ENCODE results near the gene NAT14. TPM values are rescaled to one million over a fixed set of nuclear protein-coding genes. Genes with fewer than 3 reads are reported as not detected.

The NAT14 gene
- total RNA-seq, 1 experiment from 2014 or later: 26.1 TPM

DNA sequence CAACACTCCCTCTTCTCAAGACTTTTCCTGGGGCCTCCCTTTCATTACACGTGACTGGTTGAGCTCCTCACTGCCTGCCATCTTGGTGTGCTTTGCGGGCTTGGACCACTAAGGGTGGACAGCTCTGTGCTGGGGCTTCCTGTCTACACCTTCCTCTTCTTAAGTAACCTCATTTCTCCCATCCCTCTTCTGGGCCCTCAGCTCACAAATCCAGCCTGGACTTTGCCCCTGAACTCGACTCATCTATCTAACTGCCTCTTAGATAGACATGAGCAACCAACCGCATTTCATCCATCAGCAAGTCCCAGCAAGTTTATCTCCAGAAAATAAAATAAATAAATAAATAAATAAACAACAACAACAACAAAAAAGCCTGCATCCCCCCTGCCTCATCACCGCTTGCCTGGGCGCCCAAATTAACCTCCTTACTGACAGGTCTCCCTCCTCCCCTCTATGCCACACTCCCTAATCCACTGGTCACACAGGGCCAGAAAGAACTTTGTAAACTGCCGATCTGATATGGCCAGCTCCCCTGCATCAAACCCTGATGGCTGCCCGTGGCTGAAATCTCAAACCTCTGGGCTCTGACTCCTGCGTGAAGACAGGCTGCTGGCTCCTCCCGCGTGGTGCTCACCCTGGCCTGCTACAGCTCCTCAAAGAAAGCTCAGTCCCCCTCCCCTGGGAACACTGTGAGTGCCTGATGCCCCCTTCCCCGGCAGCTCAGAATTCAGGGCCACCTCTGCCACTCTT, 31.3 kb upstream of the NAT14 start:
- DNase-seq (ENCODE audit: low read depth): no peak

DNA sequence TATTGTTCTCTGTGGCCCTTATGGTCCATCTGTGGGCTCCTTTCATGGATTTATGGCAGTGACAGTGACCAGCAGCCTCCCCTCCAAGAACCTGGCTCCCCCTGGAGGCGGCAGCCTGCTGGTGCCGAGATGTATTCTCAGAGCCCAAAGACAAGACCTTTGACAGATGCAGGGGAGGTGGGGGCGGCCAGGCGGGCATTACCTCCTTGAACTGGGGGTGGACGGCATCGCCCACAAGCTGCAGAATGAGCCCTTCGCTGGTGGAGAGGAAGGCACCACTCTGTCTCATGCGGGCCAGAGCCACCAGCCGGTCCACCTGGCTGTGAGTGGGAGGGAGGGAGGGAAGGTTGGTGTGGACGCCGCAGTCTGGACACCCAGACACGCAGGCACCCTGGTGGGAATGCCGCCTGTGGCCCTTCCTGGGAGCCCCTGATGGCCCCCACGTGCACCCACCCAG, 30.2 kb upstream of the NAT14 start:
- DNase-seq (ENCODE audit: low read depth): peak; percentile 44

DNA sequence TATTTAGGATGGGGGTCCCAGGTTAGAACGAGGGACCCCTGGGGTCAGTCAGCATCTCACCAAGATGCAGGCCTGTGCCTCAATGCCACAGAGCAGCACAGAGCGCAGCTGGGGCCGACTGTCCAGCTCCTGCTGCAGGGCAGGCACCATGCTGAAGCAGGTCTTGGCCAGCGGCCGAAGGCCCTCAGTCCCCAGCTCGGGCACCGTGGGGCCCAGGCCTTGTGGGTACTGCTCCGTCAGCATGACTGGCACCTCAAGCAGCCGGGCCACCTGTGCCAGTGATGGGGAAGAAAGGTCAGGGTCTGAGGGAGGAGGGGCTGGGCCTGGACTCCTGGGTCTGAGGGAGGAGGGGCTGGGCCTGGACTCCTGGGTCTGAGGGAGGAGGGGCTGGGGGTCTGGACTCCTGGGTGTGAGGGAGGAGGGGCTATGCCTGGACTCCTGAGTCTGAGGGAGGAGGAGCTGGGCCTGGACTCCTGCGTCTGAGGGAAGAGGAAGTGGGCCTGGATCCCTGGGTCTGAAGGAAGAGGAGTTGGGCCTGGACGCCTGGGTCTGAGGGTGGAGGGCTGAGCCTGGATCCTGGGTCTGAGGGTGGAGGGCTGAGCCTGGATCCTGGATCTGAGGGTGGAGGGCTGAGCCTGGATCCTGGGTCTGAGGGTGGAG, 29.3 kb upstream of the NAT14 start:
- DNase-seq (ENCODE audit: low read depth): no peak

DNA sequence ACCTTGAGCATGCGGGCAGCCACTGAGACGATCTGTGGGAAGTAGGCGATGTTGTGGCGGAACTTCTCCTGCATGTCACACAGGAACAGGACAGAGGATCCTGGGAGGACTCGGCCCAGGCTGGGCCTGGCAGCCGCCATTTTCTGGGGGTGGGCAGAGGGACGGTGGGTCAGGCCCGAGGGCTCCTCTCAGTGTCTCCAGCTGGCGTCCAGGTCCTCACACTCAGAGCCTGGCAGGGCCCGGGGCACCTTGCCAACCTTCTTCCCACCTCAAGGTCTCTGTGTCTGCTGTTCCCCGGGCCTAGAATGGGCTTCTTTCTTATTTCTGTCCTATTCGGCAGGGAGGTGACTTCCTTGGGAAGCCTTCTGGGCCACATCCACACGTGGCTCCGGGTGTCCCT, 28.6 kb upstream of the NAT14 start:
- DNase-seq (ENCODE audit: low read depth): no peak

DNA sequence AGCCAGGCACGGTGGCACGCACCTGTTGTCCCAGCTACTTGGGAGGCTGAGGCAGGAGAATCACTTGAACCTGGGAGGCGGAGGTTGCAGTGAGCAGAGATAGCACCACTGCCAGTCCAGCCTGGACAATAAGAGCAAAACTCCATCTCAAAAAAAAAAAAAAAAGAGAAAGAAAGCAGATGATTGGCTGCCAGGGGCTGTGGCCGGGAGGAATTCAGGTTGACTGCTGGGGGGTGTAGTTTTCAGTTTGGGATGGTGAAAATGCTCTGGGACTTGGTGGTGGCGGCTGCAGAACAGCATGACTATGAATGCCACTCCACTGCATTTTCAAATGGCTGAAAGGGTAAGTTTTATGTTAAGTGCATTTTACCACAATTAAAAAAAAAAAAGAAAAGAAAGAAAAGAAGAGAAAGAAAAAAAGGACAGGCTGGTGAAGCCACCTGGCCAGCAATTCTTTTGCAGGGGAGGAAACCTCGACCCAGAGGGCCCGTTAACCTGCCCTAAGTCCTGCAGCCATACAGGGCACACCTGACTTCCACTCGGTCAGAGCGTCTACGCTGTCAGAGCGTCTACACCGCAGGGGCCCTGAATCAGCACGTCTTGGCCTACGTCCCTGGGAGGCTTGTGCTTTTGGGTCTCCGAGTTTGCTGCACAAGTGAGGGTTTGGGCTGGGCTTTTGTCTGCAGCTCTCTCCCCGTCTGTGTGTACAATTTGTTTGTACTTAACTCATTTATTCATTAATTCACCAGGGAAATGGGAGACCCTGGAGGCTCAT, 27.1 kb upstream of the NAT14 start:
- no peak for DNase-seq (ENCODE audit: low read depth)

DNA sequence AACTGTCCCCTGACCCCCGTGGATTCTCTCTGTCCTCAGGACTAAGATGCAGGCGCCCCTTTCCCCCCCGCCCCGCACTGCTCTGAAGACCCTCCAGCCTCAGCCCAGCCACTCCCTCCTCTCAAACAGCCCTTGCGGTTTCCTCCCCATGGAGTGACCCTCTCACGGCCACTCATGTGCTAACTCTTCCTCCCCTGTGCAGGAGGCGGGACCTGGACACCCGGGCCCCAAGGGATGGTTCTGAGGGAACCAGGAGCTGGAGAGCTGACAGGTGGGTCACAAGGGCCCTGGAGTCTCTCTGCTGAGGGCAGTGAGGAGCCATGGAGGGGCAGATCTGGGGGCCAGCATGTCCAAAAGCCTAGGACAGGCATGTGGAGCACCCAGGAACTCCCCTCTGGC, 25.4 kb upstream of the NAT14 start:
- DNase-seq (ENCODE audit: low read depth): no peak

DNA sequence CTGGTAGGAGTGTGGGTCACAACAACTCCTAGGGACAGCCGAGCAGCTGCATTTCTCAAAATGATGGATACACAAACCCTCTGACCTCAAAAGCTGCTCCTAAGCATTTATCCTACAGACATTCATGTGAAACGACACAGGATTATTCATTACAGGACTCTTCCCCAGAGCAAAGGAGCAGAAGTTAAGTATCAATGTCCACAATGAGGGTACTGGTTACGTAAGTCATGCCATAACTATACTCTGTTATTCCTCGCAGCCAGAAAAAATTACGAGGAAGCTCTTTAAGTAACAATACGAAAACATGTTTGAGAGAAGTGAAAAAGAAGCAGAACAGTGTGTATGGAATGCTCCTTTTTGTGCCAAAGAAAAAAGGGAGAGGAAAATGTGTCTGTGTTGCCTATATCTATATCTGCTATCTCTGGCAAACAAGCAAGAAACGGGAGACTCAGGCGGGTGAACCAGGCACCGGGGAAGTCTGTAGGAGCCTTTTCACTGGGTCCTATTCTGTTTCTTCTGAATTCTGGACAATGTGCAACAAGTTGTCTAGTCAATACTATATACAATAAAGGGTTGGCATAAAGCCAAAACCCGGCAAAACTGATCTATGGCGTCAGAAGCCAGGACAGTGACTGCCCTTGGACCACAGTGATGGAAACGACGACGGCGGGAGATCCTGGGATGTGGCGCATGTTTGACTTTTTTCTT, 24.9 kb upstream of the NAT14 start:
- DNase-seq (ENCODE audit: low read depth): no peak

DNA sequence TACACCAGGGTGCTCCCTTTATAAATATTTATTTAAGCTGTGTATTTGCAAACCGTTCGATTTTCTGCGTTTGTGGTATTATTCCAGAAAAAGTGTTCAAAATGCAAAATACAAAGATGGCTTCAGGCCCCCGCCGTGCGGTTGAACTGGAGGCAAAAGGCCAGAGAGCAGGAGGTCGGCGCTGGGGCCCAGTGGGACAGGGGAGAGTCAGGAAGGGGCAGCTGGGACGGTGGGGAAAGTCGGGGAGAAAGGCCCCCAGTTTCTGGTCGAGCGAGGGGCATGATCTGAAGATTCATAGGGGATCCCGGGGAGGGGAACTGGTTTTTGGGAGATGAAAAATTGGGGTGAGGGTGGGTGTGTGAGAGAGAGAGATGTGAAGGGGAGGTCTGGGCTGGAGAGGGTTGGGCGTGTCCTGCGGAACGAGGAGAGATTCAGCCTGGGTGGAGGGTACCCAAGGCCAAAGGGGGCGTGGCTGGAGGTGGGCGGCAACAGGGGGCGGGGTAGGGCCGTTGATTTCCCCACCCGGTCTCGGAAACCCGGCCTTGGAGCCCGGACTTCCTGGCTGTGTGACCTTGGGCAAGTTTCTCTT, 24.2 kb upstream of the NAT14 start:
- DNase-seq (ENCODE audit: low read depth): peak; percentile 52

DNA sequence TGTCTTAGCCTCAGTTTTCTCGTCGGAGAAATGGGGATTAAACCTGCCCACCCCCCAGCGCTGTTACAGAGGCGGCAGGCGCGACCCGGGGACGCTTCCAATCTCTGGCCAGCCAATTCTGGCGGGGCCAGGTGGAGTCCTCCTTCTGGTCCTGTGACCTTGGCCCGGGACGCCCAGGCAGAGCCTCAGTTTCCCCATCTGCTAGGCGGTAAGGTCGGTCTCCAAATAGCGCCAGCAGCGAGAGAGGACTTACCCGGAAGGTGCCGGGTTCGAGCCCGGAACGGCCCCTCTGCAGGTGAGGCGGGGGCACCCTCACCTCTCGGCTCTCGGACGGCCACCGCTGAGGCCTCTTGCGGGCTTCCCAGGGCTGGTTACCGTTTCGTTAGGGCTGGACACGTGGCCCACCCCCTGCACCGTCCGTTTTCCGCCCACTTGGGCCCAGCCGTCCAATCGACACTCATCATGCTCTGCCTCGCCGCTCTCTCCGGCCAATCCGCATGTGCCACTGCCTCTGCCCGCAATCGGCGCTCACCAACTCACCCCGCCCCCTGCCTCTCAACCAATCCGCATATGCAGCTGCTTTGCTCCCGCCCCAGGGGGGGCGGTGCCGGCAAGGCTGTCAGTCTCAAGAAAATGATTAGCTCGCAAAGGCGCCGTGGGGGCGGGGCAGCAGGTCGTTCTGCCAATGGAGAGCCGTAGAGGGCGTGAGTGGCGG, 23.6 kb upstream of the NAT14 start, which contains the start of gene ISOC2:
TSS of gene ISOC2 (minus strand) at position 384 of the 715 bp plus-strand sequence. CDS start 5,156 bp downstream, outside the sequence.
- peak; percentile 99 for DNase-seq (ENCODE audit: low read depth)

DNA sequence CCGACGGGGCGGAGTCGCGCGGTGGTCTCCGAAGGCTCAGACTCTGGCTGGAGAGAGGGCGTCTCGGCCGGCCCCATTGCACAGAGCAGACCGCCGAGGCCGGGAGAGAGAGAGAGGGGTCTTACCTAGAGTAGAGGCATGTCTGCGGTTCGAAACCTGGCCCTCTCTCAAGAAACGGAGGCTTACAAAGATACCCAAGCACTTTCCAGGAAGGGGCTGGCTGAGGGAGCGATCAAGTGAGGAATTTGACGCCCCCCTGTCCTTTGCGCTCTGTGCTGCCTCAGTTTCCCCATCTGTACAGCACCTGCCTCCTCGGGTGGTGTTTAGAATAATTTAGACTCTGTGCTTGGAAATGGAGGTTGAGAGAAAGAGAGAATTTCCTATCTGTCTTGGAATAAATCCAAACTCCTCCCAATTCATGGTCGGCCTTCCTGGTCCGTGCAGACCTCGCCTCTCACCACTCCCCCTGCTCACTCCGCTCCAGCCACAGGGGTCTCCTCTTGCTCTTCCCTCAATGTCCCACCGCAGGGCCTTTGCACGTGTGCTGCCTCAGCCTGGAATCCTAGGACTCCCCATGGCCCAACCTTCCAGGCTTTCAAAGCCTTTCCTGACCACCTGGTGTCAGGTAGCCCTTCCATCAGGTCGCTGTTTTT, 22.9 kb upstream of the NAT14 start:
- peak; percentile 44 for DNase-seq (ENCODE audit: low read depth)

DNA sequence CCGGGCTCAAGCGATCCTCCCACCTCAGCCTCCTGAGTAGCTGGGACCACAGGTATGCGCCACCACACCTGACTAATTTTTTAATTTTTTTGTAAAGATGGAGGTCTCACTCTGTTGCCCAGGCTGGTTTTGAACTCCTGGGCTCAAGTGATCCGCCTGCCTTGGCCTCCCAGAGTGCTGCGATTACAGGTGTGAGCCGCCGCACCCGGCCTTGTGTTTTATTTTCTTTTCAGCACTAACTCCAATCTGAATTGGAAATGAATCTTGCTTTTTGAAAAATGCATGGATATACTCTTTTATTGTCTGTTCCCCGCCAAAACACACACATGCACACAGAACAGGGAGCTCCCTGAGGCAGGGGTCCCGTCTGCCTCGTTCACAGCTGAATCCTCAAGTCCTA, 22.3 kb upstream of the NAT14 start:
- no peak for DNase-seq (ENCODE audit: low read depth)

DNA sequence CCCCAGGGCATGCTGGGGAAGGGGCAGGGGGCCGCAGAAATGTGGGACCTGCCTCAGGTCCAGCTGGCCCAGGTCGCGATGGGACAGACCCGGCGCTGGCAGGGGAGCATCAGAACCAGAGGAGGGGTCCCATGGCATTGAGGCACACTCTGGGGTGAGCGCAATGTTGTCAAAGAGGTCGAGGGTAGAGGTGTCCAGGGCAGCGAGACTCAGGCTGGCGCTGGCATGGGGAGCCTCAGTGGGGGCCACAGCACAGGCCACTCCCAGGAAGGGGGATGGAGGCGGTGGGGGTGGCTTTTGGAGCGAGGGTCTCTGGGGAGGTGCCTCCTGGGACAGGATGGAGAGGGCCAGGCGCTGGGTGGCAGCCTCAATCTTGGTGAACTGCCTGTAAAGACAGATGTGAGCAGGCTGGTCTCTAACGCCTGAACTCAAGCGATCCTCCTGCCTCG, 21.4 kb upstream of the NAT14 start:
- no peak for DNase-seq (ENCODE audit: low read depth)

DNA sequence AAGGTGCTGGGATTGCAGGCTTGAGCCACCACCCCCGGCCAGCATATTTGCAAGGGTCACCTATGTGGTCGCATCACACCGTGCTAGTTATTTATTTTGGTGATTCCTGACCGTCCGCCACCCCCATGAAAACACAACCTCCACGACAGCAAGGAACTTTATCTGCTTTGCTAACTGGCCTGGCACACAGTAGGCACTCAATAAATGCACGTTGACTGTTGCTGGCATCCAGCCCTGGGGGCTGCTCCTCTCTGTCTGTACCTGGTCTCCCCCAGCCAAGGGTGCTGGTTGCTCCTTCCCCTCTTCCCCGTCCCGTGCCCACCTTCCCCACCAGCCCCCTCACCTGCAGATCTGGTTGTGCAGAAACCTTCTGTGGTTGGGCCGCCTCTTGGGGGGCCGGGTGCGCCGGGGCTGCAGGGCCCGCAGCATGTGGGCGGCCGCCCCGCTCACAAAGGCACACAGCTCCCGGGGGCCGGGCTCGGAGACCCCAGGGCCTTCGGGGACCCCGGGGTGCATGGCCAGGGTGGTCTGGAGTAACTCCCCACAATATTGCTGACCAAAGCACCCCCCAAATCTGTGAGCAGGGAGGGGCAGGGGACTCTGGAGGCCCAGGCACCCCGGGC, 20.8 kb upstream of the NAT14 start:
- no peak for DNase-seq (ENCODE audit: low read depth)

DNA sequence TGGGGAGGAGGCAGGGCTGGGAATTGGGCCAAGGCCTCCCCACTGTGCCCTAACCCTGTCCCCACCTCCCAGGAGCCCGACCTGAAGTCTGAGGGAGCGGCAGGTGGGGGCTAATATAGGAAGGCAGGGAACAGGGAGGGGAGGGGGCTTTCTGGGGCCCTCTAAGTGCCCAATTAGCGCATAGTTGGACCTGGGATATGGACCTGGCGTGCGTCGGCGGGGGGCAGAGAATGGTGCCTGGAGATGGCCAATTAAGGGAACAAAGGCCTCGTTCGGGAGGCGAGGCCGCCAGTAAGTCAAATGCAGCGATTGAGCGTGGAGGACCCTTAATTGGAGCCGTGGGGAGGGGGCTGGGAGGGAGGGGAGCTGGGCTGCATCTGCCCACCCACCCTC, 20.3 kb upstream of the NAT14 start, which contains the start of gene C19orf85:
TSS of gene C19orf85 (minus strand) at position 90 of the 393 bp plus-strand sequence. CDS start 197 bp downstream, outside the sequence.
- DNase-seq (ENCODE audit: low read depth): no peak

DNA sequence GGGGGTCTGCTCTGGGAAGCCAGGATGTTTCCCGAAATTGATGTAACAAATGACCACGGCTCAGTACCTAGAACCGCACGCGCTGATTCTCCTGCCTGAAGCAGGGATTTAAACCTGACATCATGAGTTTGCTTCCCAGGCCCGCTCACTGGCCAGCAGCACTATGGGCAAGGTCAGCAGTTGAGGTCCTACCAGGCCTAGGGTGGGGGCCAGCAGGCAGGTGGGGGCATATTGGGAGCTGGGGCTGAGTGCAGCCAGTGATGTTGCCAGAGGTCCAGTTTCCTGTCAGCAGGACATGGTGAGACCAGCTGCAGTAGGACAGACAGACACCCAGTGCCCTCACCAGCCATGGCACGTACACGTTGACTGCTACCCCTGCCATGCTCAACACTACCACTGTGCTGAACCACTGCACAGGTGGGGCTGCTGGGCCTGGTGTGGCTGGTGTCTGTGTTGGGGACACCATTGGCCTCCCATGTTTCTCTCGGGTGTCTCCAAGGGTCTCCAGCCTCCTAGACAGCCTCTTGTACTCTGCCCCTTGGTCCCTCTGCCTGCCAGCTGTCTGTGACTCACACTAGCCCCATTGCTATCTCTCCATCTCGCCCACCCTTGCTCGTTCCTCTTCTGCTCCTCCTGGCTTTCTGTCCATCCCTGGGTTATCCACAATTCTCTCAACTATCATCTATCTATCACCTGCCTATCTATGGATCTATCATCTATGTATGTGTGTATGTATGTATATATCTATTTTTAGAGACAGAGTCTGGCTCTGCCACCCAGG, 19.3 kb upstream of the NAT14 start:
- DNase-seq (ENCODE audit: low read depth): no peak

DNA sequence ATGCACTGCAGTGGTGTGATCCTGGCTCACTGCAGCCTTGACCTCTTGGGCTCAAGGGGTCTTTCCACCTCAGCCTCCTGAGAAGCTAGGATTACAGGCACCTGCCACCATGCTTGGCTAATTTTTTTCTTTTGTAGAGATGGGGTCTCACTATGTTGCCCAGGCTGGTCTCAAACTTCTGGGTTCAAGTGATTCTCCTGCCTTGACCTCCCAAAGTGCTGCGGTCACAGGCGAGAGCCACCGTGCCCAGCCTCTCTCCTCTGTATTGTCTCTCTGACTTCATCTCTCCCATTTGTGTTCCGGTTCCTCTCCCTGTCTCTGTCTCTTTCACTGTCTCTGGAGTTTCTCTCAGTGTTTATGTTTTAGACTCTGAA, 18.8 kb upstream of the NAT14 start:
- no peak for DNase-seq (ENCODE audit: low read depth)

DNA sequence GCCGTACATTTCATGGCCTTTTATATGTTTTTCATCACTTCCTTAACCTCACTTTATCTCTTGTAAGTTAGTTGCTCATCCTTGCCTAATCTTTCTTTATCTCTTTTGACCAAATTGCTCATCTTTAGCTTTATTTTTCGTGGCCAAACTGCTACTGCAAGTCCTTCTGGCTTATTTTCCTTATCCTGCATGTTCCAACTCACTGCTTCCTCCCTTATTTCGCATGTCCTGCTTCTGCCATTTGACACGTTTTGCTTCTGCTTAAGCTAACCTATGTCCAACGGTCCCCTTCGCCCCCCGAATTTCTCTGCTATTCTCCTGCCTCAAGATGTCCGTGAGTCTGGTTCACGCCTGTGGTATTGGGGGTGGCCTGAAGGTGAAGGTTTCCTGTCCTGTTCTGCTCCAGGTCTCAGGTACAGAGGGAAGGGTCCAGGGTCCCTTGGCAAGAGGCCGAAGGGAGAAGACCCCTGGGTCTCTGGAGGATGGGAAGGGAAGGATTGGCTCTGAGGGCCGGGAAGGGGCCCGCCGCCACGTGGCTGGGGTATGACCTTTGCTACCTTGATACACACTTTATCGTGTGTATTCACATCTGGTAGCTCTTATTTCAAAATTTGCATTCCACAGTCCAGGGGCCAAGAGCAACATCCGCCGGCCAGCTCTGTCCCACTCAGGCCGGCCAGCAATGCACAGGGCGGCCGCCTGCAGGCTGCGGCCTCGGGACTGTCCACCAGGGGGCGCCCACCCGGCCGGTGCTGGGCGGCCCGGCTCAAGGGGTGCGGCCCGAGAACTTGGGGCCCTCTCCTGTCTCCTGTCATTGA, 17.5 kb upstream of the NAT14 start:
- DNase-seq (ENCODE audit: low read depth): peak; percentile 58

DNA sequence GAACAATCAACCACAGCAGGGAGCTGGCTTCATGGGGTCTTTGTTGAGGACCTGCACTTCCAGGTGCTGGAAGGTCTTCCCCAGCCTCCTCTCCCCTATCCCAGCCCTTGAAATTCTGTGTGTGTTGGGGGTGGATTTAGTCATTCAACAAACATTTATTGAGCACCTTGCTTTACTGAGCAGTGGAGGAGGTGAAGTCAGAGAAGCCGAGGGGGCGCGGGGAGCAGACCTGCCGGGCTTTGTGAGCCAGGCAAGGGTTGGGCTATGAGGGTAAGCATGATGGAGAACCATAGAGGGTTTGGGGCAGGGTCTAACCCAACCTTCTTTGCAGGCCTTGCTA, 17.0 kb upstream of the NAT14 start:
- DNase-seq (ENCODE audit: low read depth): no peak

Data from M059J (cell line).